Activated naive CD4-positive, alpha-beta T cell treated with anti-CD3 and anti-CD28 coated beads, Interleukin-2, amount 50 U/mL, for 16 hours (primary cell): Measurements from ENCODE around the gene MRPL33.

Experiments used
- DNase-seq: peaks from one replicate; pipeline ENCODE4 v3.0.0-alpha.2; 2020

Gene MRPL33

GRCh38 chr2:27779417-27780055, 8.0 kb downstream of the MRPL33 start:
- no peak for DNase-seq

GRCh38 chr2:27781496-27781895, 10.0 kb downstream of the MRPL33 start:
- no peak for DNase-seq

- DNase-seq: no peak
Observed at GRCh38 chr2:27782701-27783100, 11.2 kb downstream of the MRPL33 start.

GRCh38 chr2:27790796-27791195, 19.3 kb downstream of the MRPL33 start:
- DNase-seq: no peak

GRCh38 chr2:27792759-27793158, 21.2 kb downstream of the MRPL33 start:
- no peak for DNase-seq

- no peak for DNase-seq
Observed at GRCh38 chr2:27795093-27795834, 23.7 kb downstream of the MRPL33 start.

DNA sequence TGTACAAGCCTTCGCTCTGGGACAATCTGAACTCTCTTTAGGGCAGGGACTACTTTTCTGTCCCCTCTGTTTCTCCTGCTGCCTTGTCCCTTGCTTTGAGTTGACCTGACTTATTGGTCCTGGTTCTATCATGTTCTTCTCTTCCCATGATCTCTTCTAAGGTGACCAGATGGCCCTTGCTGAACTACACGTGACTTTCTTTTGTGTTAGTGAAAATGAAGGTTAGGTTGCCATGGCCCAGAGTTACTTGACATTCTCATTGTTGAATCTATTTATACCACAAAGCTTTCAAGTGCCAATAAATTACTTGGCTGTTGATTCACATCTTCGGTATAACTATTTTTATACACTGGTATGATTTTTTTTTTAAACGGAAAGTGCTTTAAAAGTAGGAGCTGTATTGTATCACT, 24.4 kb downstream of the MRPL33 start:
- no peak for DNase-seq

GRCh38 chr2:27796791-27797765, 25.6 kb downstream of the MRPL33 start:
- no peak for DNase-seq

GRCh38 chr2:27797841-27798240, 26.3 kb downstream of the MRPL33 start:
- DNase-seq: no peak

DNA sequence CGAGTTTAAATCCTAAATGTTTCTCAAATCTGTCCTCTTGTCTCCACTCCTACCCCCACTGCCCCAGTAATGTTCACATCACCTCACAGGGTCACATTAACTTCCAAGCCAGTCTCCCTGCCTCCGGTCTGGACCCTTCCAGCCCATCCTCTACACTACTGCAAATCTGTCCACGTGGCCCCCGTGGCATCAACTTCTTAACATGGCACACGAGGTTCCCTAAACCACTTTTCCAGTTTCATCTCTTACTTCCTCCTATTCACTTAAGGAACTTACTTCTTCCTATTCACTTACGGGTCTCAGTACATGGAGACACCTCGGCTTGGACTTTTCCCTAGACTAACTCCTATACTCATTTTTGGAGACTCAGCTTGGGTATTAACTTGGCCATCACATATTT, 27.0 kb downstream of the MRPL33 start:
- no peak for DNase-seq

DNA sequence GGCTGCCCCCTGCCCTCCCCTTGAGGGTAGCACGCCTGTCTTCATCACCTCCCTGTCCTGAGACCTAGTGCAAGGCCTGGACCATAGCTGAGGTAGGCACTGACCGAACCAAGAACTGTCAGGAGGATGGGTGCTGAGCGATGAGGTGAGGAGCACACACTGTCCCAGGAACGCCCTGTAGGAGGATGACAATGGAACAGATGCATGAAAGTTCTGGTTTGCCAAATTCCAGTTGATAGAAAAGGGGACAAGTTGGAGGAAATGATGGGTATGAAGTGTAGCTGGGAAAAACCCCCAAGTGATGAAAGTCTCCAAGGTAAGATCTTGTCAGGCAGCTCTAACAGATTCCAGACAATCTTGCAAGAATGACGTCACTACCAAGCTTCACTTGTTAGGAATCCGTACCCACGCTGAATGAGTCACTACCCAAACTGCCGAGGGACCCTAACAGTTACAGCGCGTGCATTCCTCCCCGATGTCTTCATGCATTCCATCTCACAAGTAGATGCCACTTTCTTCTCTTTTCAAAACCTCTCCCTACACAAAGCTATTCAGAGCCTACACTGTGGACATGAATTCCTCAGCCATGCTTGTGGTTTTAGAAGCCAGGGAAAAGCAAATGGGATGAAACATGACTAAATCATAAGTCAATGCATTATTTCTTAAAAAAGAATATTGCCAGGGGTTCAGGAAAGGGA, 27.6 kb downstream of the MRPL33 start:
- no peak for DNase-seq

DNA sequence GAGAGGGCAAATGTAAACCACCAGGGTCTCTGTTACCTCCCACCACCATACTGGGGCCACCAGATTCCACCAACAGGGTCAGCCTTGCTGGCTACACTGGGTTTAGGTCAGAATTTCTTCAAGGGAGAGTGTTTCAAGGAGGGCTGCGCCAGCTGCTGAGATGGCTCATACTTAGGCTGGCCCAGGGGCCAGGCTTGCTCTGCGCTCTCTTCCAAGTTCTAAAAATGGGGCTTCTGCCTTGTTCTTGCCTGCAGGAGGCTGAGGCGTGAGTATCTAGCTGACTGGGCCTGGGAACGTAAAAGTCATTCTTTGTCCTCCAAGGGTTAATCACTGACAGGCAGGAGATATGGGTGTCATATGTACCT, 28.1 kb downstream of the MRPL33 start:
- no peak for DNase-seq

- no peak for DNase-seq
Observed at GRCh38 chr2:27800856-27801255, 29.3 kb downstream of the MRPL33 start.

DNA sequence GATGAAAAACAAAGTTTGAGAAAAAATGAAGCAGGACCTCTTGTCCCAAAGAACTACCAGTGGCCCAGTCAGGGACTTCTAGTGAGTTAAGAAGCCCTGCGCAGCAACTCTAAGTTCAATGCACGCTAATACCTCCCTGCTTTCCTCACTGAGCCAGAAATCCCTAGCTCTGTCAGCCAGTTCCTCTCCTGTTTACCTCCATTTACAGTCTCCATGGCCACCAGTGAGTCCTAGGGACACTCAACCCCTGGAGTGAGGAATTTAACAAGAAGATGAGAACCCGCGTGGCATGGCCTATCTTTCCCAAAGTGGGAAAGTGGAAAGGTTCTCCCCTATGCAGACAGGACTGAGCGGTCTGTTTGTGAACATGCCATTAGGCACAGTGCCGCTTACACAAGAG, 31.0 kb downstream of the MRPL33 start:
- no peak for DNase-seq

GRCh38 chr2:27803046-27803445, 31.5 kb downstream of the MRPL33 start:
- DNase-seq: no peak

GRCh38 chr2:27804146-27804545, 32.6 kb downstream of the MRPL33 start:
- no peak for DNase-seq

DNA sequence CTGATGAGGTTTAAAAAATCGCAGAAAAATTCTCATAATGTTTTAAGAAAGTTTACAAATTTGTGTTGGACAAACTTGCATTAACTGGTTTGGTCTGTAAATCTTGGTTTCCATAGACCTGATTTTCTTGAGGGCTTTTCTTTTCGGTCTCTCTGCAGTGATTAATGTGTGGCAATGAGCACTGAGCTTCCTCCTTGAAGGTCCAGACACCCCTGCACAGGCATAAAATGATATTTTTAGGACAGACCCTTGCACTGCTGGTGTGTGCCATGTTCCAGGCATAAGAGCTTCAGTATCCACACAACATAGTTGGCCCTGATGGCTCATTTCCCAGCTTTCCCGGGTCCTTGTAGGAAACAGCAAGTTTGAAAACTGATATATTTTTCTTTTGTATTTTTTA, 33.7 kb downstream of the MRPL33 start:
- no peak for DNase-seq

DNA sequence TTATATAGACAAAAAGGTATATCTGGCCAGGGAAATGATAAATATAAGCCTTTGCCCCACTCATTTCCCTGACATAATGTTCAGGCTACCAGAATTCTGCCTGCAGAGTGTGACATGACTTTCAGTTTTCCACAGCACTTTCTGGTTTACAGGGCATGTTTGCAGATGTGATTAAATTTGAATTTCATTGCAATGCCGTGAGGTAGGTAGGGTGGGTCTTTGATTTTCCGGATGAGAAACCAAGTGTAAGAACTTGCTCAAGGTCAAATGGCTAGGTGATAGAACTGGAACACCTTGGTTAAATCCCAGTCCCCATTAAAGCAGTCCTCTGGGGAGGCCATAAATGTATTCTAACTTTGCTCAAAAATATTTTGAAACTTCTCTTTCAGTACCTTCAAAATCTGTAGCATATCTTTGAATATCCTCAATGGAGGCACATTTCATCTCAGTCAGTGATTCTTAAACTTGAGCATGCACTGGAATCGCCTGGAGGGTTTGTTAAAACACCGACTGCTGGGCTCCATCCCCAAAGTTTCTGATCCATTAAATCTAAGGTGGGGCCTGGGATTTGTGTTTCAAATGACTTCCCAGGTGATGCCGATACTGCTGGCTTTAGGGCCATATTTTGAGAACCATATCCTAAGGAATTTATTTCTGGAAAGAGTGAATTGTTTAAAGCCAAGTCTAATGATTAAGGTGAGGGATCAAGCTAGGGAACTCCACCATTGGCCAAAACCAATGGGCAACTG, 35.0 kb downstream of the MRPL33 start:
- DNase-seq: no peak

- DNase-seq: no peak
Observed at GRCh38 chr2:27807476-27807875, 36.0 kb downstream of the MRPL33 start.

DNA sequence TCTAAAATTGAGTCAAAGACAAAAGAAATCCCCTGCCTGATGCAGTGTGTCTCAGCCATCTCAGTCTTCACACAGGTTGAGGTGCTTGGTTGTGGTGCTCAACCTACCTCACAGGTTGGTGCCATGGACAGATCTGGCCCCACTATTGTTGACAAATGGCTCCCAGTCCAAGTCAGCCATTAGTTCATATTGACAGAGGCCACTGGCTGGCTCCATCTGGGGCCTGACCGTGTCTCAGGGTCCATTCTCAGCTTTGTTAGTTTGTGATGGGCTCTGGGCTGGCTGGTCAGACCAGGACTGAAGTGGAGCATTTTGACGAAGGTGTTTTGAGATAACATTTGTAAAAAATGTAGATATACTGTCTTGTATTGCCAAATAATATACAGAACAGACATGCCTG, 36.9 kb downstream of the MRPL33 start:
- no peak for DNase-seq

- no peak for DNase-seq
Observed at GRCh38 chr2:27808984-27809383, 37.5 kb downstream of the MRPL33 start.

DNA sequence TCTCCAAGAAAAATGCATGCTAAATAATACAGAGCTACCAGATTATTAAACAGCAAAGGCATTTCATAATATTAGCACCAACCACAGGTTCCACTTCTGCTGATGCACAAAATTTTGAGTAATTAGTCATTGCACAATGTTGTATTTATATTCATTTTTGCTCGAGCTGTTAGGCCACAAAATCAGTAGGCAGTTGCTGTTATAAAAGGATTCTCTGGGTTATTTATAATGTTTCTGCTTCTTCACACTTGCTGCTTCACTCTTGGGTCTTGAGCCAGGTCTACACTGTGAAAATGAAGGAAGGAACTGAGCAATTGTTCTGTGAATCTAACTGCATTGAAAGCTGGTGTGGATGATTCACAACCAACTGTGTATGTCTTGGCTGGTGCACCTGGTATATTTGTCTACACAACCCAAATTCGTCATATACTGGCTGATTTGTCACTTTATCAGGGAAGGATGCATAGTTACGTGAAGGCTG, 38.3 kb downstream of the MRPL33 start:
- DNase-seq: no peak
